Activated CD8-positive, alpha-beta memory T cell treated with anti-CD3 and anti-CD28 coated beads for 4 hours (primary cell): ENCODE measurements around the gene AKAP9.
"Not testable (repeated sequence)": the region's sequence is repeated elsewhere in the genome, so short reads cannot be mapped to it uniquely, and the experiment has no call there.

Experiments
- DNase-seq, 2 donors: peaks; one replicate each; pipeline ENCODE4 v3.0.0-alpha.2; 2020; ENCODE audit warnings: low read depth in 2 of 2

Gene AKAP9

GRCh38 chr7:92010215-92010614 lies 69.6 kb downstream of the AKAP9 start:
- DNase-seq: no peak

DNA sequence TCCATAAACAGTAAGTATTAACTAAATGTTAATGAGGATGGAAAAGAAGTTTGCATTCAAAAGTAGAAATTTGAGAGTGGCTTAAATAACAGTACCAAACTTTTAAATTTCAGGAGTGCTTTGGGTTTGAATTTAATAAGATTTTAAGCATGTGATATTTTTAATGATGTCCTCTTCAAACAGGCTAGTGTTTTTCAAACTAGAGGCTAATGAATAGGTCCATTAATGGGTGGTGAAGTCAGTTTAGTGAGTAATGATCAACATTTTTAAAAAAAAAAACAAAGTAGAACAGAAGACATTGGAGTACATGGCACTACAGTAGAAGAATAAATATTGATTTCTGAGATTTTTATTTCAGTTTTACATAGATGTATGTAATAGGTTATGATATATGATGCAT lies 72.9 kb downstream of the AKAP9 start:
- no peak for DNase-seq

DNA sequence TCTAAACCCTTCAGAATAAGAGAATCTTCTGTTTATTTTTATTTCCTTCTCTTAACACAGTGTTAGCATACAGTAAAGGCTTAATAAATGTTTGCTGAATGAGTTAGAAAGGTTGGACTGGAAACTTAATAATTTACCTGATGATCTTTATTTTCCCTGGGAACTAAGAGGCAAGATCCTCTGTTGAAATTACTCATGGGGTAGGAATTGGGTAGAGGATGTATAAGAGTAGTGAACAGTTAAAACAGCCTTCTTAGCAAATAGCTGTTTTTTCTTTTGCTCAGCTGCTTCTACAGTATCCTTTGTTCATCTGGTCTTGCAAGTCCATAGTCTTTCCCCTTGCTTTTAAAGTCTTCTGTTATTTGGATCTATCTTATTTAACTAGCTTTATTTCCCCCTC lies 80.0 kb downstream of the AKAP9 start:
- no peak for DNase-seq

DNA sequence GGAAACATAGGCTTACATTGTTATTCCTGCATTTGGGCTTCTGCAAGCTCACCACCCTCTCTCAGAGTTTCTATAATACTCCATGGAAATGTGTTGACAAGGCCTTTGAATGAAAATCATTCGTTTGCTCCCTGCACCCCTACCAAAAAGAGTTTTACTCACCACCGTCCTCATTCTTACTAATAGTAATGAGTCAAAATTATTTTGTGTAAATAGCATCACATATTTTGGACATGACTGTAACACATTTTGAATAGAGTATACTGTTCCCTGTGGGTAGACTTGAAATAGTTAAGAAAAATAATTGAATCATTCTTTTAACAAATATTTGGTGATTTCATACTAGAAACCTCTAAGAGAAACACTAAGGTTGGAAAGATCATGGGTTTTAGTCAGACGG lies 84.6 kb downstream of the AKAP9 start:
- no peak for DNase-seq

DNA sequence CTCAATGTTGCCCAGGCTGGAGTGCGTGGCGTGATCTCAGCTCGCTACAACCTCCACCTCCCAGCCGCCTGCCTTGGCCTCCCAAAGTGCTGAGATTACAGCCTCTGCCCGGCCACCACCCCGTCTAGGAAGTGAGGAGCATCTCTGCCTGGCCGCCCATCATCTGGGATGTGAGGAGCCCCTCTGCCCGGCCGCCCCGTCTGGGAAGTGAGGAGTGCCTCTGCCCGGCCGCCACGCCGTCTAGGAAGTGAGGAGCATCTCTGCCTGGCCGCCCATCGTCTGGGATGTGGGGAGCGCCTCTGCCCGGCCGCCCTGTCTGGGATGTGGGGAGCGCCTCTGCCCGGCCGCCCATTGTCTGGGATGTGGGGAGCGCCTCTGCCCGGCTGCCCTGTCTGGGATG lies 86.0 kb downstream of the AKAP9 start:
- DNase-seq: not testable (repeated sequence)

- DNase-seq: not testable (repeated sequence)
Measured at GRCh38 chr7:92027128-92027527, 86.5 kb downstream of the AKAP9 start.

GRCh38 chr7:92028226-92028625 lies 87.6 kb downstream of the AKAP9 start:
- DNase-seq: no peak

GRCh38 chr7:92028686-92029085 lies 88.0 kb downstream of the AKAP9 start:
- DNase-seq: no peak

GRCh38 chr7:92034116-92034515 lies 93.5 kb downstream of the AKAP9 start:
- no peak for DNase-seq

DNA sequence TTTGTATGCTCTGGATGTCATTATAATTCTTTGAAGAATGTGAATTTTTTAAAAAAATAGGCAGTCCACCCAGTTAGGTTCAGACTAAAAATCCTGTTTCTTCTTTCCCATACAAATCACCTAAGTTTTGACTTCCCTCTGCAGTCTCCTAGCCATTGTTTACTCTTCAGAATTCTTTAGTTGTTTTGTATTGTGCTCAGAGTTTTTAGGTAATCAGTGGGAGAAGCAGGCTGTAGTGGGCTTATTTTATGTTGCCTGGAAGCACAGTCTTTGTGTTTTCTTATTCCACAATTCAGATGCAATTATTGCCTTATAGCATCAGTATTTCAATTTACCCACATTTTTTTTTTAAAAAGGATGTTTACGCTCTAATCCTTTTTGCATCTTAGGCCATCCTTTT lies 94.9 kb downstream of the AKAP9 start:
- DNase-seq: no peak

GRCh38 chr7:92039900-92040299 lies 99.2 kb downstream of the AKAP9 start:
- DNase-seq: no peak

DNA sequence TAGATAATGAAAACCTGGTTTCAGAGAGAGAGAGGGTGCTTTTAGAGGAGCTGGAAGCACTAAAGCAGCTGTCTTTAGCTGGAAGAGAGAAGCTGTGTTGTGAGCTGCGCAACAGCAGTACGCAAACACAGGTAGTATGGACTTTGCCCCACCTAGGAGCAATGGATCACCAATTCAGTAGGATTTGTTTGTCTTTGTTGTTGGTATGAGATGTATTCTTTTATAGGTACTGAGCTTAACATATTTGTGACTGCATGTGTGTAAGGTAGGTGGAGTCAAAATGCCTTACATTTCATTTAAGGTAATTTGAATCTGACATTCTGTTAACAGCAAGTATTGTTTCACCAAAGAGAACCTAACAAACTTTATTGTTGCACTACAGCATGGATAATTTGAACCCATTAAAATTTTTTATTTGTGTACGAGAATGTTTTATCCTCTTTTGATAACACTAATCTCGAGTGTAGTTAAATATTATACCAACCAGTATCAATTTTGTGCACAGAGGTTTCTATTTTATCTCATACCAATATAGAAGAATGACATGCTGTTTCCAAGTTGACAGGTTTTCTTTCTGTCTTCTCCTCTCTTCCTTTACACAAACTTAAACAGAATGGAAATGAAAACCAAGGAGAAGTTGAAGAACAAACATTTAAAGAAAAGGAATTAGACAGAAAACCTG lies 101.5 kb downstream of the AKAP9 start:
- DNase-seq: no peak

DNA sequence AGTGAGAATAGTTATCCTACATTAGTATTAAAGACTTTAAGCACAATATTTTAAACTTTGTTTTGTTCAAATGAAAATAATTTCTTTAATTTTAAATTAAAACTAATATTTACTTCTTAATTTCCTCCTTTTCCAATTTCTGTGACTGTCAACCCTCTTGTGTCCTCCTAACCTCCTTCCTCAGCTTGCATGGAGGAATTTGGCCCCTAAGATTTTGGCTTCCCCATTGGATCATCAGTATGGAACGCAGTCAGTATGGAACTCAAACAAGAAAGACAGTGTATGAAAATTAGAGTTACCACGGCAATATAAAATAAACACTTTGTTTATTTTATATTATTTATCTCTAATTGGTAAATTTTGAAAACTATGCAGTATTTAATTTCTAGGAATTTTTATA lies 102.4 kb downstream of the AKAP9 start:
- DNase-seq: no peak

GRCh38 chr7:92043637-92044036 lies 103.0 kb downstream of the AKAP9 start:
- no peak for DNase-seq

- no peak for DNase-seq
Measured at GRCh38 chr7:92044148-92044547, 103.5 kb downstream of the AKAP9 start.

DNA sequence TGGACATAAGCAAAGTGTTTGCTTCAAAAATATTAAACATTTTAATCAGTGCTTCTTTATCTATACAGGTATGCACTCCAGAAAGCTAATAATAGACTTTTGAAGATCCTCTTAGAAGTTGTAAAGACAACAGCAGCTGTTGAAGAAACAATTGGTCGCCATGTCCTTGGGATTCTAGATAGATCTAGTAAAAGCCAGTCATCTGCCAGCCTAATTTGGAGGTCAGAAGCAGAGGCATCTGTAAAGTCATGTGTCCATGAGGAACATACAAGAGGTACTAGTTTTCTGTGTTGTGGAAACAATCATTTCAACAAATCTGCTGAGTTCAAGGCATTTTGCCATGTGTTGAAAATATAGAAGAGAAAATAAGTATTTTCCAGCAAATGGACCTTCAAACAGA lies 104.3 kb downstream of the AKAP9 start:
- DNase-seq: no peak

- no peak for DNase-seq
Measured at GRCh38 chr7:92051655-92052054, 111.0 kb downstream of the AKAP9 start.

DNA sequence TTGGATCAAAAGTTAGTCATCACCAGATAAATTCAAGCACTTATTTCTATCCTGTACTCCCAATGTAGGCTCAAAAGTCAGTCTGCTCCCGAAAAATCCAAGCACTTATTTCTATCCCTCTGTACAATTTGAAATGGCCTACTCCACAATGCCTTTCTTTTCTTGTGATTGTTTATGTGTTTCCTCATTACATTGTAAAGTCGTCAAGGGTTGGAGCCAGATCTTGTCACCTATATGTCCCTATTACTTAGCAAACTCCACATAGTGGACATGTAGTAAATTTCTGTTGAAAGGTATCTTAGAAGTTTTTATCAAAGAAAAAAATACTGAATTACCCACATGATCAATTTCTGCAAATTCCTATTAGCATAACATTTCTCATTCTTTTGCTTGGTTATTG lies 111.5 kb downstream of the AKAP9 start:
- DNase-seq: no peak

GRCh38 chr7:92052684-92053083 lies 112.0 kb downstream of the AKAP9 start:
- DNase-seq: no peak

- no peak for DNase-seq
Measured at GRCh38 chr7:92053312-92053711, 112.7 kb downstream of the AKAP9 start.

GRCh38 chr7:92056286-92056685 lies 115.6 kb downstream of the AKAP9 start:
- no peak for DNase-seq

- DNase-seq: no peak
Measured at GRCh38 chr7:92057375-92057774, 116.7 kb downstream of the AKAP9 start.

DNA sequence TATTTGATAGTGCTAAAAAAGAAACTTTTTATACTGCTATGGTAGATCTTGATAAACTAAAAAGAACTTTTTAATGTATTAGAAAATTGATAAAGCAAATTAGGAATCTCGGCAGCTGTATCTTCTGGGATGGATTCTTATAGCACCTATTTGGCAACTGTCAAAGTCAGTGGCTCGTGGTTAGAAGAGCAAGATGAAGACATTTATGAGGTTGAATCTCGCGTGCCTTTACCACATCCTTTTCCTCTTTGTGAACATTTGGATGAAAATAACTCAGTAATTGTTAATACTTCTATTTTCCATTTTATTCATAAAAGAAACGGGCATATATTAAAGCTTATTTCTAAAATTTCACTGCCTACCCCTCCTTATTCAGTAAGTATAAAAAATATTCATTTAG lies 117.4 kb downstream of the AKAP9 start:
- no peak for DNase-seq

GRCh38 chr7:92058899-92059298 lies 118.2 kb downstream of the AKAP9 start:
- no peak for DNase-seq
